Neural cell (in vitro differentiated cells): Measurements from ENCODE around the gene GPATCH3.

Source experiments
- CTCF ChIP-seq: fragments of 450-650 bp; IDR thresholded peaks from 2 replicates; pipeline ENCODE4 v1.5.1; 2014; ENCODE audit warnings: antibody characterized with exemption, mild to moderate bottlenecking, moderate library complexity; ENCODE audit not compliant: poor library complexity, severe bottlenecking
- EP300 ChIP-seq: fragments of 450-650 bp; conservative IDR thresholded peaks from 2 replicates; pipeline ENCODE4 v1.6.1; 2014; ENCODE audit warnings: antibody characterized with exemption, mild to moderate bottlenecking, moderate library complexity; ENCODE audit not compliant: poor library complexity, severe bottlenecking
- EZH2 ChIP-seq: fragments of 200-600, 300-800 bp; shearing (Covaris generic), sonication (generic); IDR thresholded peaks from 2 replicates; pipeline ENCODE4 v1.6.1; 2014; ENCODE audit warnings: antibody characterized with exemption, low read length, borderline replicate concordance, mild to moderate bottlenecking; ENCODE audit not compliant: insufficient read depth, poor library complexity, severe bottlenecking
- MXI1 ChIP-seq: fragments of 450-650 bp; conservative IDR thresholded peaks from 2 replicates; pipeline ENCODE4 v1.6.1; 2014; ENCODE audit warnings: antibody characterized with exemption, mild to moderate bottlenecking; ENCODE audit not compliant: poor library complexity, severe bottlenecking
- POLR2AphosphoS5 ChIP-seq: IDR thresholded peaks from 2 replicates; pipeline ENCODE4 v1.6.1; 2012
- RAD21 ChIP-seq: fragments of 450-650 bp; conservative IDR thresholded peaks from 2 replicates; pipeline ENCODE4 v1.6.1; 2014; ENCODE audit warnings: antibody characterized with exemption, mild to moderate bottlenecking, moderate library complexity
- REST ChIP-seq: IDR thresholded peaks from 2 replicates; pipeline ENCODE4 v1.6.1; 2012; ENCODE audit warnings: borderline replicate concordance
- SMC3 ChIP-seq: fragments of 450-650 bp; conservative IDR thresholded peaks from 2 replicates; pipeline ENCODE4 v1.6.1; 2014; ENCODE audit warnings: antibody characterized with exemption, mild to moderate bottlenecking, moderate library complexity; ENCODE audit not compliant: poor library complexity
- TAF1 ChIP-seq: IDR thresholded peaks from 2 replicates; pipeline ENCODE4 v1.6.1; 2012; ENCODE audit warnings: low read depth

- TF ChIP-seq REST (no peak), CTCF (no peak), EZH2 (no peak), MXI1 (no peak), EP300 (no peak), SMC3 (no peak), POLR2AphosphoS5 (no peak), TAF1 (no peak), RAD21 (no peak)
Measured at GRCh38 chr1:26856604-26857469, 43.4 kb downstream of the GPATCH3 start.
